Stomach (tissue), 4 donors: ENCODE results near the gene ASCL2.

ENCODE experiments used
- EP300 ChIP-seq: sonication (generic); formaldehyde crosslinking; IDR thresholded peaks from one replicate; pipeline ENCODE4 v1.6.1; 2017; ENCODE audit warnings: antibody characterized with exemption
- POLR2A ChIP-seq, 4 donors: fragments of 450-650 bp; IDR thresholded peaks; one replicate each; pipeline ENCODE4 v1.6.1; 2016; ENCODE audit warnings: antibody characterized with exemption in 4 of 4, control low read depth in 2 of 4, mild to moderate bottlenecking in 1 of 4, moderate library complexity in 1 of 4
- POLR2AphosphoS5 ChIP-seq, 3 donors: sonication (generic); formaldehyde crosslinking; IDR thresholded peaks; one replicate each; pipeline ENCODE4 v1.6.1; 2016; ENCODE audit warnings: antibody characterized with exemption in 3 of 3
- TF ChIP-seq, protein P1 (sequence below), 7 experiments: fragments of 450-650 bp in 4 of 7; fragments of 200-600 bp in 3 of 7; sonication (generic) in 3 of 7; IDR thresholded peaks; one replicate each; pipeline ENCODE4 v1.5.1; 2016 to 2019; ENCODE audit warnings: antibody characterized with exemption in 7 of 7, control low read depth in 2 of 7, mild to moderate bottlenecking in 1 of 7

DNA sequence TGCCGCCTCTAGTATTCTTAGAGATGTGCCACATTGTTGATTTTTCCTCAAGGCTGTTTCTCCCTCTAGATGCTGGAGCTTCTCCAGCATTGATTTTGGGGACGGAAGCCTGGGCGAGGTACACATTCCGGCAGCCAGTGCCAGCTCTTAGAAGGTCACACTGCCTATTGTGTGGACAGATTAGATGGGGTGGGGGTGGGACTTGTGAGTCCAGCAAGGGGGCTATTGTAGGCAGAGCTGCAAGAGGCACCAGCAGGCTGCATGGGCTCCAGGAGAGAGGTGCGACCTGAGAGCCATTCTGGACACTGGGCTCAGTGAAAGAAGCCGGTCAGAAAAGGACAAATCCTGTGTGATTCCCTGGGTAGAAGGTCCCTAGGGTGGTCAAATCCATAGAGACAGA lies 19.0 kb upstream of the ASCL2 start:
- TF ChIP-seq, protein P1, sequence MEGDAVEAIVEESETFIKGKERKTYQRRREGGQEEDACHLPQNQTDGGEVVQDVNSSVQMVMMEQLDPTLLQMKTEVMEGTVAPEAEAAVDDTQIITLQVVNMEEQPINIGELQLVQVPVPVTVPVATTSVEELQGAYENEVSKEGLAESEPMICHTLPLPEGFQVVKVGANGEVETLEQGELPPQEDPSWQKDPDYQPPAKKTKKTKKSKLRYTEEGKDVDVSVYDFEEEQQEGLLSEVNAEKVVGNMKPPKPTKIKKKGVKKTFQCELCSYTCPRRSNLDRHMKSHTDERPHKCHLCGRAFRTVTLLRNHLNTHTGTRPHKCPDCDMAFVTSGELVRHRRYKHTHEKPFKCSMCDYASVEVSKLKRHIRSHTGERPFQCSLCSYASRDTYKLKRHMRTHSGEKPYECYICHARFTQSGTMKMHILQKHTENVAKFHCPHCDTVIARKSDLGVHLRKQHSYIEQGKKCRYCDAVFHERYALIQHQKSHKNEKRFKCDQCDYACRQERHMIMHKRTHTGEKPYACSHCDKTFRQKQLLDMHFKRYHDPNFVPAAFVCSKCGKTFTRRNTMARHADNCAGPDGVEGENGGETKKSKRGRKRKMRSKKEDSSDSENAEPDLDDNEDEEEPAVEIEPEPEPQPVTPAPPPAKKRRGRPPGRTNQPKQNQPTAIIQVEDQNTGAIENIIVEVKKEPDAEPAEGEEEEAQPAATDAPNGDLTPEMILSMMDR (IDR thresholded peaks at IDR 0.05) = no peak
- TF ChIP-seq EP300 (no peak), POLR2A (IDR thresholded peaks at IDR 0.05) (no peak), POLR2AphosphoS5 (IDR thresholded peaks at IDR 0.05) (no peak)
